SK-N-SH treated with all-trans-retinoic acid at 6 μM for 48 hours (cell line): ENCODE results near the gene TUBGCP5.

Experiments used
- ATAC-seq: fragments of 200-7000 bp; cut with Tn5 transposase; 3 replicates; pipeline ENCODE4 v1.9.1; 2020; ENCODE audit warnings: mild to moderate bottlenecking, moderate library complexity
- ARNTL ChIP-seq: fragments of 450-650 bp; formaldehyde crosslinking; IDR thresholded peaks from 2 replicates; pipeline ENCODE4 v1.5.0; 2020; ENCODE audit warnings: low read depth, mild to moderate bottlenecking, moderate library complexity, borderline replicate concordance
- BACH2 ChIP-seq: fragments of 250-450 bp; sonication (Bioruptor Pico); IDR thresholded peaks from 2 replicates; pipeline ENCODE4 v1.9.0; 2021; ENCODE audit warnings: mild to moderate bottlenecking, borderline replicate concordance
- CSDC2 ChIP-seq: fragments of 250-450 bp; sonication (Bioruptor Pico); IDR thresholded peaks from 2 replicates; pipeline ENCODE4 v1.5.0; 2020; ENCODE audit warnings: mild to moderate bottlenecking, moderate library complexity
- ESRRG ChIP-seq: fragments of 250-450 bp; sonication (Bioruptor Pico); IDR thresholded peaks from 2 replicates; pipeline ENCODE4 v1.6.1; 2021; ENCODE audit warnings: mild to moderate bottlenecking
- OSR1 ChIP-seq: fragments of 250-450 bp; sonication (Bioruptor Pico); IDR thresholded peaks from 2 replicates; pipeline ENCODE4 v1.8.0; 2022; ENCODE audit warnings: moderate library complexity, mild to moderate bottlenecking, inconsistent platforms
- PATZ1 ChIP-seq: fragments of 250-450 bp; sonication (Bioruptor Pico); IDR thresholded peaks from 2 replicates; pipeline ENCODE4 v1.8.0; 2020; ENCODE audit warnings: mild to moderate bottlenecking, moderate library complexity, borderline replicate concordance
- PPARA ChIP-seq: fragments of 250-450 bp; sonication (Bioruptor Pico); IDR thresholded peaks from 2 replicates; pipeline ENCODE4 v1.5.0; 2020; ENCODE audit warnings: mild to moderate bottlenecking, borderline replicate concordance
- SNAI2 ChIP-seq: fragments of 250-450 bp; sonication (Bioruptor Pico); IDR thresholded peaks from 2 replicates; pipeline ENCODE4 v1.5.0; 2020; ENCODE audit warnings: mild to moderate bottlenecking, moderate library complexity
- TOX ChIP-seq: fragments of 250-450 bp; sonication (Bioruptor Pico); IDR thresholded peaks from 2 replicates; pipeline ENCODE4 v1.8.0; 2021; ENCODE audit warnings: mild to moderate bottlenecking, moderate library complexity, borderline replicate concordance
- TSHZ2 ChIP-seq: fragments of 250-450 bp; sonication (Bioruptor Pico); IDR thresholded peaks from 2 replicates; pipeline ENCODE4 v1.5.0; 2020; ENCODE audit warnings: mild to moderate bottlenecking, moderate library complexity
- ZC3H10 ChIP-seq: fragments of 250-450 bp; sonication (Bioruptor Pico); IDR thresholded peaks from 2 replicates; pipeline ENCODE4 v1.5.1; 2021; ENCODE audit warnings: mild to moderate bottlenecking, moderate library complexity
- ZFP30 ChIP-seq: fragments of 450-650 bp; formaldehyde crosslinking; IDR thresholded peaks from 2 replicates; pipeline ENCODE4 v1.5.0; 2022; ENCODE audit warnings: mild to moderate bottlenecking, moderate library complexity
- ZNF565 ChIP-seq: fragments of 450-650 bp; formaldehyde crosslinking; conservative IDR thresholded peaks from 2 replicates; pipeline ENCODE4 v1.5.0; 2020; ENCODE audit warnings: low read depth, mild to moderate bottlenecking, moderate library complexity
- ZNF70 ChIP-seq: fragments of 450-650 bp; formaldehyde crosslinking; IDR thresholded peaks from 2 replicates; pipeline ENCODE4 v1.5.0; 2020; ENCODE audit warnings: mild to moderate bottlenecking, moderate library complexity
- ZNF8 ChIP-seq: fragments of 450-650 bp; formaldehyde crosslinking; IDR thresholded peaks from 2 replicates; pipeline ENCODE4 v1.5.0; 2020; ENCODE audit warnings: mild to moderate bottlenecking, moderate library complexity
- TF ChIP-seq, protein P1 (sequence below): fragments of 250-450 bp; sonication (Bioruptor Pico); IDR thresholded peaks from 2 replicates; pipeline ENCODE4 v1.8.0; 2021; ENCODE audit warnings: low read depth, mild to moderate bottlenecking, moderate library complexity, borderline replicate concordance
- TF ChIP-seq, protein P2 (sequence below): fragments of 250-450 bp; sonication (Bioruptor Pico); IDR thresholded peaks from 2 replicates; pipeline ENCODE4 v1.5.1; 2021; ENCODE audit warnings: mild to moderate bottlenecking, moderate library complexity
- TF ChIP-seq, protein P3 (sequence below): fragments of 250-450 bp; sonication (Bioruptor Pico); IDR thresholded peaks from 2 replicates; pipeline ENCODE4 v1.5.1; 2020; ENCODE audit warnings: low read depth, mild to moderate bottlenecking, moderate library complexity

TUBGCP5 gene

GRCh38 chr15:22962611-22963010 is 76.8 kb downstream of the TUBGCP5 start (continued):
- no peak for TF ChIP-seq ZNF565 (CRISPR knock-in tag)
- no peak for TF ChIP-seq ESRRG

DNA sequence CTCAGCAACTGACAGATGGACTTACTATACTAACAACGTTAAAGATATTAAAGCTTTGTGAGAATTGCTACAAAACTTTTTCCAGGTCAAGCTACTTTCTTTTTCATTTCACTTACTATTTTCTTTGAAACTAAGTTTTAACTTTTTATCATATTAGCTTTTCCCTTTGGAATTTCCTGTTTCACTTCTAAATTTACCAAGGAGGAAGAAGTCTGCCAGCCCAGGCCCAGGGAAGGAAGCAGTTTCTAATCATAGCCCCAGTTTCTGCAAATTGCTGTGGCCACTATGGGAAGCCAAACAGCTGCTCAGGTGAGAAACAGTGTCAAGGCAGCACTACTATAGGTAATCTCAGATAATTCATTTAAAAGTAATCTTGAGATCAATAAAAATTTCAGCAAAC is 77.6 kb downstream of the TUBGCP5 start:
- ATAC-seq, result peak; percentile 24; the same call in 1 of the 3 replicates

DNA sequence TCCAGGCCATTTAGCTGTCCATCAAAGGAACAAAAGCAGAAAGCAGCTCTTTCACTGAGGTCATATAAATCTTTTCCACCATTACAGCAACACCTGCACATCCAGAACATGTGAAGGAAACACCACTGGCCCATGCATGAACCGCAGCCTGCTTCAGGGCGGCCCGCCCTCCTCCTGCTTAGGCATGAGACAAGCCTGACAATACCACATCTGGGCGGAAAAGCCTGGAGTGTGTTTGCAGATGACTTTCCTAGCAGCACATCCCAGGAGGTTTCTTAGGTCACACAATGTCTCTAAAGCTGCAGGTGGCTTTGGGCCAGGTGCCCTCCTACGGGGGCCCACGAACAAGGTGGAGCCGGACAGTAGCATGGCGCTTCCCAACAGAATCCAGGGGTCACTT is 78.8 kb downstream of the TUBGCP5 start:
- ATAC-seq, result no peak
- TF ChIP-seq, protein P1, sequence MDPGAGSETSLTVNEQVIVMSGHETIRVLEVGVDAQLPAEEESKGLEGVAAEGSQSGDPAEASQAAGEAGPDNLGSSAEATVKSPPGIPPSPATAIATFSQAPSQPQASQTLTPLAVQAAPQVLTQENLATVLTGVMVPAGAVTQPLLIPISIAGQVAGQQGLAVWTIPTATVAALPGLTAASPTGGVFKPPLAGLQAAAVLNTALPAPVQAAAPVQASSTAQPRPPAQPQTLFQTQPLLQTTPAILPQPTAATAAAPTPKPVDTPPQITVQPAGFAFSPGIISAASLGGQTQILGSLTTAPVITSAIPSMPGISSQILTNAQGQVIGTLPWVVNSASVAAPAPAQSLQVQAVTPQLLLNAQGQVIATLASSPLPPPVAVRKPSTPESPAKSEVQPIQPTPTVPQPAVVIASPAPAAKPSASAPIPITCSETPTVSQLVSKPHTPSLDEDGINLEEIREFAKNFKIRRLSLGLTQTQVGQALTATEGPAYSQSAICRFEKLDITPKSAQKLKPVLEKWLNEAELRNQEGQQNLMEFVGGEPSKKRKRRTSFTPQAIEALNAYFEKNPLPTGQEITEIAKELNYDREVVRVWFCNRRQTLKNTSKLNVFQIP, result no peak
- TF ChIP-seq TSHZ2 (CRISPR knock-in tag), result no peak
- TF ChIP-seq SNAI2 (CRISPR knock-in tag), result no peak
- no peak for TF ChIP-seq ZNF8 (CRISPR knock-in tag)
- TF ChIP-seq BACH2 (CRISPR knock-in tag), result no peak
- TF ChIP-seq CSDC2 (CRISPR knock-in tag), result no peak
- TF ChIP-seq ZNF70, result no peak

More for the DNA sequence above, 77.6 kb downstream of the TUBGCP5 start:
- TF ChIP-seq, protein P2, sequence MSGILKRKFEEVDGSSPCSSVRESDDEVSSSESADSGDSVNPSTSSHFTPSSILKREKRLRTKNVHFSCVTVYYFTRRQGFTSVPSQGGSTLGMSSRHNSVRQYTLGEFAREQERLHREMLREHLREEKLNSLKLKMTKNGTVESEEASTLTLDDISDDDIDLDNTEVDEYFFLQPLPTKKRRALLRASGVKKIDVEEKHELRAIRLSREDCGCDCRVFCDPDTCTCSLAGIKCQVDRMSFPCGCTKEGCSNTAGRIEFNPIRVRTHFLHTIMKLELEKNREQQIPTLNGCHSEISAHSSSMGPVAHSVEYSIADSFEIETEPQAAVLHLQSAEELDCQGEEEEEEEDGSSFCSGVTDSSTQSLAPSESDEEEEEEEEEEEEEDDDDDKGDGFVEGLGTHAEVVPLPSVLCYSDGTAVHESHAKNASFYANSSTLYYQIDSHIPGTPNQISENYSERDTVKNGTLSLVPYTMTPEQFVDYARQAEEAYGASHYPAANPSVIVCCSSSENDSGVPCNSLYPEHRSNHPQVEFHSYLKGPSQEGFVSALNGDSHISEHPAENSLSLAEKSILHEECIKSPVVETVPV, result no peak
- TF ChIP-seq, protein P1, result no peak
- TF ChIP-seq ZFP30 (no peak), TOX (CRISPR knock-in tag) (no peak), OSR1 (CRISPR knock-in tag) (no peak), BACH2 (CRISPR knock-in tag) (no peak), CSDC2 (CRISPR knock-in tag) (no peak), TSHZ2 (CRISPR knock-in tag) (no peak), ZNF70 (no peak), ZNF8 (CRISPR knock-in tag) (no peak), SNAI2 (CRISPR knock-in tag) (no peak), ESRRG (no peak), ZC3H10 (CRISPR knock-in tag) (no peak), PATZ1 (CRISPR knock-in tag) (no peak), PPARA (no peak), ARNTL (no peak), ZNF565 (CRISPR knock-in tag) (no peak)
- TF ChIP-seq, protein P3, sequence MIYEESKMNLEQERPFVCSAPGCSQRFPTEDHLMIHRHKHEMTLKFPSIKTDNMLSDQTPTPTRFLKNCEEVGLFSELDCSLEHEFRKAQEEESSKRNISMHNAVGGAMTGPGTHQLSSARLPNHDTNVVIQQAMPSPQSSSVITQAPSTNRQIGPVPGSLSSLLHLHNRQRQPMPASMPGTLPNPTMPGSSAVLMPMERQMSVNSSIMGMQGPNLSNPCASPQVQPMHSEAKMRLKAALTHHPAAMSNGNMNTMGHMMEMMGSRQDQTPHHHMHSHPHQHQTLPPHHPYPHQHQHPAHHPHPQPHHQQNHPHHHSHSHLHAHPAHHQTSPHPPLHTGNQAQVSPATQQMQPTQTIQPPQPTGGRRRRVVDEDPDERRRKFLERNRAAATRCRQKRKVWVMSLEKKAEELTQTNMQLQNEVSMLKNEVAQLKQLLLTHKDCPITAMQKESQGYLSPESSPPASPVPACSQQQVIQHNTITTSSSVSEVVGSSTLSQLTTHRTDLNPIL, result no peak
